ENCODE data around the gene SLC7A6.

SLC7A6 gene

GRCh38 chr16:68348639-68349445 lies 84.5 kb downstream of the SLC7A6 start:
- no peak for DNase-seq

- DNase-seq = no peak
Measured at GRCh38 chr16:68349838-68350410, 85.6 kb downstream of the SLC7A6 start.

GRCh38 chr16:68350813-68351350 lies 86.6 kb downstream of the SLC7A6 start:
- DNase-seq = no peak

Measured in NCI-H2029 treated with DMSO at 0.1 percent for 48 hours (cell line).